Activated CD4-positive, alpha-beta T cell treated with anti-CD3 and anti-CD28 coated beads, Interleukin-2, amount 50 U/mL, for 16 hours (primary cell): Measurements from ENCODE around the gene CHPF.
A peak's percentile ranks its signal among the peaks of the same experiment; 100 is the strongest.

Experiments used
- DNase-seq: peaks from one replicate; pipeline ENCODE4 v3.0.0-alpha.2; 2020

The CHPF gene

DNA sequence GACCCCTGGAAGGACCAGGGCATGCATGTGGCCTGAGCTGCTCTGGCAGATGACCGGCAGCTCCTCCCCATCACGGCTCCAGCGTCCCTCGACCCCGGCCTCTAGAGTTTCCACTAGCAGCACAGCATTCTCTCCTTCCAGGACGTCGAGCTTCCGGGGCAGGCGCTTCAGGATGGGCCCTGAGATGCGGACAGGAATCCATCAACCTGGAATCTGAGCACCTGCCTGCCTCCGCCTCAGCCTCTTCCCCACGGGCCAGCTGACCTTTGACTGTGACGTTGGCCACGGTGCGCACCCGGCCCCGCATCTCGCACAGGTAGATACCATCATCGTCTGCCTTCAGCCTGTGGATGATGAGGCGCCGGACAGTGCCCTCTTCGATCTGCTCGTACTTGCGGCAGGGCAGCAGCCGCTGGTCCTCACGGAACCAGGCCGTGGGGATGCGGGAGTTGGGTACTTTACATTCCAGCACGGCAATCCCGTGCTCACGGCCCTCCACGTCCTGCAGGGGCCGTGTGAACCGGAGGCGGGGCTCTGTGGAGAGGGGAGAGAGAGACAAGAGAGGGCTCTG lies 24.3 kb upstream of the CHPF start:
- no peak for DNase-seq

DNA sequence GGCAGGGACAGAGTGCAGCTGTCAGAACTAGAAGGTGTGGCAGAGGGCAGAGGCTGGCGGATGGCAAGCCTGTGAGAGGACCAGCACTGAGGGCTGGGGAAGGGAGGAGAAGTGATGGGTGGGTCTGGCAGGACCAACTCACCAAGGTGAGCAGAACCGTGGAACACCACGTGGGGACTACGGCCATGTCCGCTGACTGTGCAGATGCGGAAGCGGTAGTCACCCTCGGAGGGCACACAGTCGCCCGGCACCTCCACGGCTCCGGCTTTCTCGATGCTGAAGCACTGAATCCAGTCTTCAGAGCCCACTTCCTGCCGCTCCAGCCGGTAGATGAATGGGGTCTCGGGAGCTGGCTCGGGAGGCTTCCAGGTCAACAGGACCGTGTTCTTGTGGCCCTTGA lies 23.5 kb upstream of the CHPF start:
- no peak for DNase-seq

DNA sequence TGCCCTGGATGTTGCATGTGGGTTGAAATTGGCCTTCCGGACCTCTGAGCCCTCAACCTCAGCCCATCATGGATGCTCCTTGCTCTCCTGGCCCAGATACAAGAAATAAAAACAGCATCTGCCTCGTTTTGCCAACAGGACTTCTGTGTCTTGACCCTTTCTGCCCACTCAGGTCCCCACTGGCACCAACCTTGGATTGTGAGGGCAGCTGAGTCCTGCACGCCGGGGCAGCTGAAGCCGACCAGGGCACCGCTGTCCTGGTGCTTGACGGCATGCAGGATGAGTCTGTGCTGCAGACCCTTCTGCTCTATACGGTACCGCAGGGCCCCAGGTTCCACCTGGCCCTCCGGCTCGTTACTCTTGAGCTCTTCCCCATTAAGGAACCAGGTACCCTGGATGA lies 23.0 kb upstream of the CHPF start:
- DNase-seq = no peak

DNA sequence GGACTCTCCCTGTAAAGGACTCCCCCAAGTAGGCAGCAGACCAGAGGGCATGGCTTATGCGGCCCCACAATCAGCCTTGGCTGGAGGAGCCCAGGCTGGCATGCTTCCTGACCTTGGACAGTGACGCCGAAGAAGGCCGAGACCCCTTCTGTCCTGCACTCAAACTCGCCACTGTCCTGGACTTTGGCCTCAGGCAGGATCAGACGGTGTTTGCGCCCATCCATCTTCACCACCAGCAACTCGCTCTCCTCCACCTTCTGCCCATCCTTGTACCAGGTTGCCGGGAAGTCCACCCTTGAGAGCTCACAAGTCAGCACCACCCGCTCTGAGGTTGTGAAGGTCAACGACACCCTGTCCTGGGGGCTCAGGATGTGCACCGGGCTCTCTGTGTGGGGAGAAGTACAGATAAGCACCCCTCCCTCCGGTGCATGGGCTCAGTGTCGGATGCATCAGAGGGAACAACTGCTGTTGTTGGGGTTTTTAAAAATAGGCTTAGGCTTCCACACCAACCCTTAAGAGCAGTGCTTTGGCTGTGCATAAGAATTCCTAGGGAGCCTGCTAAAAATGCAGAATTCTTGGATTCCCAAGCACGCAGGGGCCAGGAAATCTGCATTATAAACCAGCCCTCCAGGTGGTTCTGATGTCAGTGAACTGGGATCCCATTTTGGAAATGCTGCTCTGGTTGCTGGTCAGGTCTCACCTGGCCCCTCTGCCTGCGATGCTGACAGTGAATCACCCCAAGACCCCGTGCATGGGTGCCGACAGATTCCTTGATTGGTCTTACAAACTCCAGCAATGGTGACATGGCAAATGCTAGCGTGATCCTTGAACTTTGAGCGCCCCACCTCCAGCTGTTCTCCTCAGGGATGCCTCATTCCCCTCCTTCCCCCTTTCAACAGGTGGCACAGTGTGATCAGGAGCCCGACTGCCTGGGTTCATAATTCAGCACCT lies 21.8 kb upstream of the CHPF start:
- no peak for DNase-seq

DNA sequence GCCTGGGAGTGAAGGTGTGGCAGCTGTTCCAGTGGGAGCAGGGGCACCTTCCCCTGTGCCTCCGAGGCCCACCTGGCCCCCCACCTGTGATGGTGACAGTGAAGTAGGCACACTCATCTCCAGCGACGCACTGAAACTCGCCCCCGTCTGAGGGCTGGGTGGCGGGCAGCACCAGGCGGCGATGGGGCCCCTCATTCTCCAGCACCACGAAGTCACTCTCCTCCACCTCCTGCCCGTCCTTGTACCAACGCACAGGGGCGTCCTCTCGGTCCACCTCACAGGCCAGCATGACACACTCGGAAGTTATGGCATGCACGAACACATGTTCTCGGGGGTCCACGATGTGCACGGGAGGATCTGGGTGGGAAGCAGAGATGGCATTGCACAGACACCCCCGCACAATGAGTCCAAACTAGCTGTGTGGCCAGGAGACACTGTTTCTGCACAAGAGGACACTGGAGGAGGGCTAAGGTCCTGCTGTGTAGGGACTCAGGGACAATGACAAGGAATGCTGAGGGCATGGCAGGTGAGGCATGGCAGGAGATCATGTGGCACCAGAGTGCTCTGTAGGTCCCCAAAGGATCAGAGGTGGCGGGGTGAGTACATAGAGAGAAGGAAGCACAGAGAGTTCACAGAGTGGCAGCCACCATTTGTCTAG lies 19.8 kb upstream of the CHPF start:
- DNase-seq = no peak

DNA sequence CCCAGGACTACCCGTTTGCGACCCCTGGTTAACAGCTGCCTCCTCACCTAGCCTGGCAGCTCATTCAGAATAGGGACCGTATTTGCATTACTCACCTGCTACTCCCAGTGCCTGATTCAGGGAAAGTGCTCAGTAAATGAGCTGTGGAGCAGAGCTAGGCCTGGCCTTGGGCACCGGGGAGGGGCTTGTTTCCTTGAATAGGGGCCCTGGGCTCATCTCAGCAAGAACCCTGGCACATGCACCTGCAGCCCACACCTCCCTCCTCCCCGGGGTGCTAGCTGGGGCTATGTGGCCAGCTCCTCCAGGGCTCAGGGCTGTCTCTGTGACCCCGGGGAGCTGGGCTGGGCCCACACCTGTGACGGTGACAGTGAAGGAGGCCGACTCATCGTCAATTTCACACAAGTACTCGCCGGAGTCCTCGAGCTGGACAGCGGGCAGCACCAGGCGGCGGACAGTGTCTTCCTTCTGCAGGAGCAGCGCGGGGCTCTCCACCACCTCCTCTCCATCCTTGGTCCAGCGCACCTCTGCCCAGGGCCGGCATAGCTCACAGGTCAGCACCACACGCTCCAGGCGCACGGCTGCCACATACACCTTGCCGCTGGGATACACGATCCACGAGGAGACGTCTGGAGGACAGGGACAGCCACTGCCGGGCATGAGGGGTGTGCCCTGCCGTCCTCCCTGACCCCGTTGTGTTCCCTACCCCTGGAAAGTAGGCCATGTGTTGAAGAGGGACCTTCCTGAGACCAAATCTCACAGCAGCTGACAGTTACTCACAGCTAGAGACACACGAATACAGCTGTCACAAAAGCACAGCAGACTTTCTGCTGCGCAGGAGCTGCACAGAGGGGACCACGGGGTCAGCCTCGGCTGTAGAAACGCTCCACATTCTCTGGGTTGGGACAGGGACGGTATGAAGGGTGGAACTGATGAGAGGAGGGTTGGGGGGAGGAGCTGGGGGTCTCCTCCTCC lies 18.7 kb upstream of the CHPF start:
- no peak for DNase-seq

DNA sequence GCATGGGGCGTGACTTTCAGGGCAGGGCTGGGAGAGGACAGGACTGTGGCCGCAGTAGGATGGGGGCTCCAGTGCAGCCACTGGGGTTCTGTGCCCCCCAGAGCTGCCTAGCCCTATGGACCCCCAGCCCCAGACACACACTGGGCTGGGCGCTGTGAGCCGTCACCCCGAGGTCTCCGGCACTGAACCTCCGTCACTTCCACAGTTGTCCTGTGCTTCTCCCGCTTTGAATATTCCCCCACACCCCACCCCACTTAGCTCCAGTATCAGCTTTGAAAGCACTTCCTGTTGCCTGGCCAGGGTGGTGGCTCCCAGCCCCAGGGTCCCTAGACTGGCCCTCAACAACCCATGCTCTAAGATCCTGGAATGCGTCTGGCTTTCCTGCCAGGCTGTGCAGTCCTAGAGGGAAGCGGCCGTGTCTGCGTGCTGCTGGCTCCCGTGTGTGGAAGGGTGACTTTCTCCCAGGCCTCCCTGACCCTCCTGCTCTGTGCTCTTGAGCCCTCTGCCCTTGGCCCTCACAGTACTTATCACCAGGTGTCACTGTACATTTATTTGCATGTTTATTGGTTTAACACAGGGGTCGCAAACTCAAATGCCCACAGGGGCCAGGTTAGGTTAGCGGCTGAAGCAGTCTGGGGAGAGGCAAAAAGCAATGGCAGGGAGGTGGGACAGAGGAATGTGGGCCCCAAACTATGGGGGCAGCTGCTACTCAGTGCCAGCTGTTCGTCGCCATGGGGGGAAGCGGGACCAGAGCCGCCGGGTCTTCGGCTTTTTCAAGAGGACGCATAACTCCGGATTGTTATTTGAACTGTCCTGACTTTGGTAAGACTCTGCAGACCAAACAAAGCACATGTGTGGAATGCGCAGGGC lies 17.8 kb upstream of the CHPF start:
- DNase-seq = no peak

DNA sequence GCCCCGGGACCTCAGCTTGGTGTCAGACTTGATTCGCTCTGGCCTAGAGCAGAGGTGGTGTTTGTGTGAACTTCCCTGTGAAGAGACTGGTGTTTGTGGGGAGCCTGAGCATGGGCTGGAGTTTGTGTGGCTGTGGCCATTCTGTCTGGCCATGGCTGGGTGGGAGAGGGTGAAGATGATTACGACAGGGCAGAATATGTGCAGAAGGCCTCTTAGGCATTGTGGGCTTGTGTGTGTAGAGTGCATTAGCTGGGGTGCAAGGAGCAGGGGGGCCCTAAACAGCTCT lies 17.2 kb upstream of the CHPF start:
- DNase-seq = no peak

DNA sequence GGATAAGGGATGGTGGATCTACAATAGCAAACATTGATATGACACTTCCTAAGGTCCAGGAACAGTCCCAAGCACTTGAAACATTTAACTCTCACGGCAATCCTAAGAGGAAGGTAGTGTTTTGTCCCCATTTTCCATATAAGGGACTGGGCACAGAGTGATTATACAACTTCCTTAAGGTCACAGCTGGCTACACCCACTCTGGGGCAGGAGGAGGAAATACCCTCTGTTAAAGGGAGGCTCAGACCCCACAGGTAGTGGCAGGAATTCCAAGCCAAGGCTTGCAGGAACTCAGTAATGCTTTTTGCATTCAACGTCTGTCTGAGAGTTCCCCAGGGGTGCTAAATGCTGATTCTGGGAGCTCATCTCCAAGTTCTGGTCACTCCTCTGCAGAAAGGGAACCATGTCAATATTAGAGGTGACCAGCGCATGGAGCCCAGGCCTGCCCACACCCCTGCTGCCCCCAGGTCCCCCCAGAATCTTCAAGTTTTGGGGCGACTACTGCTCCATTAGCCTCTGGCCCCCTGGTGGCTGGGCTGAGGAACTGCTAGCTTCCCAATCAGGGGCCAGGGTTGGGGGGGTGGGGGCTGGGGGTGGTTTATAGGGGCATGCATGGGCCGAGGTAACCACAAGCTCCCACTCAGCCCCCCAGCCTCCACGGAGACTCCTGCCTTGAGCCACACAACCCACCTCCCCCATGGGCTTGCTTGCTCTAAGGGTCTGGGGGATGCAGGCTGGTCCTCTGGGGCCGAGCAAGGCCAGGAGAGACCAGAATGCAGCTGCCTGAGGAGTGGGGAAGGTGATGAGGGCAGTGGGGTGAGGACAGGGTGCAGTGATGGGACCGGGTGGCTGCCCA lies 16.7 kb upstream of the CHPF start:
- DNase-seq = no peak

DNA sequence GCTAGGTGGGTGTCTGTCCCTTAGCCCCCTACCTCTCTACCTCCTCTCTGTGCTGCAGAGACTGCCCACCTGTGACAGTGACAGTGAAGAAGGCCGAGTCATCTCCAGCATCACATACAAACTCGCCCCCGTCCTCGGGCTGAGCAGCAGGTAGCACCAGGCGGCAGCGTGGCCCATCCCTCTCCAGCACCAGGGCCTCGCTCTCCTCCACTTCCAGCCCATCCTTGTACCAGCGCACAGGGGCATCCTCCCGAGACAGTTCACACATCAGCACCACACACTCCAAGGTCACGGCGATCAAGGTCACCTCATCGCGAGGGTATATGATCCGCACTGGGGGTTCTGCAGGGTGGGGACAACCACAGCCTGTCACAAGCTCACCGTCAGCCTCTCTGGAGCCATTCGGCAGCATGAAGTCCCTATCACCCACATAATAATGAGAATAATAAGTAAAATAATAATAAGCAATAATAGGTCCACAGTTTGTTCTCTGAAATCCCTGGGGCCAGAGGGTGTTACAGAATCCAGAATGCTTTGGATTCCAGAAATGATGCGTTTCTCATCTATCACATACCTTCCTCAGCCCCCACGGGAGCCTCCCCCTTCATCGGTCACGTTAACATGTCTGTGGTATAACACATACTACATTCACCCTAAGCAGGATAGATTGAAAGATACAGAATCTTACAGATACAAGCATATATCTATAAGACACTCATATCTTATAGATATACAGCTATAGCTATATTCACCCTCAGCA lies 15.7 kb upstream of the CHPF start:
- DNase-seq = no peak

DNA sequence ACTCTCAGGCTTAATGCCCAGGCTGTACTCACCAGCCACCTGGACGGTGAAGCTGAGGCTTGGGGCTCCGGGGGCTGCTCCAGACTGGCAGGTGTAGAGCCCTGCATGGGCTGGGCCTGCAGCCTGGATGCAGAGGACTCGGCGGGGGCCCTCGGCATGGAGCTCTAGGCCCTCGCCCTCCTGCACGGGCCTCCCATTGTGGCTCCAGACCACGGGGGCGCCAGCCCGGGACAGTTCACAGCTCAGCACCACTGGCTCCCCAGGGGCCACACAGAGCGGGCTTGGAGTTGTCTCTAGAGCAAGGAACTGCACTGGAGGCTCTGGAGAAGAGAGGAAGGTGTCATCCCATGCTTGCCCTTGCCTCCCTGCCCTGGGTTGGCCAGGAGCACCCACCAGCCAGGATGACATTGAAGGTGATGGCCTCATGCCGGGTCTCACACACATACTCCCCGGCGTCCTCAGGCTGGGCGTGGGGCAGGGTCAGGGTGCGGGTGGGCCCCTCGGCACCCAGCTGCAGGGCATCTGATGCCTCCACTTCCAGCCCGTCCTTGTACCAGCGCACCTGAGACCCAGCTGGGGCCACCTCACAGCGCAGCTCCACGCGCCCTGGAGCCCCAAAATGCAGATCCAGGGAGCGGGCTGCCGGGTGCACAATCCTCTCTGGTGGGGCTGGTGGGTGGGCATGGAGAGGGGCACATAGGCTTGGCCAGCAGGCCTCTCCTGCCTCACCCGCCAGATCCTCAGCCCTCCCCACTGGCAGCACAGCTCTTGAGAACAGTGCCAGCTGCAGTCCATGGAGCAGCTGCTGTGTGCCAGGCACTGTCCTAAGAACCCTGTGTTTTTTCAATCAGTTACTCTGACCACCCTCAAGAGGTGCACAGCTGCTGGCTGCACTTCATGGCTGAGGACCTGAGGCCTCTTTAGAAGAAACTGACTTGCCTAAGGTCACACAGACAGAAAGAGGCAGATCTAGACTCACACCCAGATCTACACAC lies 14.5 kb upstream of the CHPF start:
- no peak for DNase-seq

DNA sequence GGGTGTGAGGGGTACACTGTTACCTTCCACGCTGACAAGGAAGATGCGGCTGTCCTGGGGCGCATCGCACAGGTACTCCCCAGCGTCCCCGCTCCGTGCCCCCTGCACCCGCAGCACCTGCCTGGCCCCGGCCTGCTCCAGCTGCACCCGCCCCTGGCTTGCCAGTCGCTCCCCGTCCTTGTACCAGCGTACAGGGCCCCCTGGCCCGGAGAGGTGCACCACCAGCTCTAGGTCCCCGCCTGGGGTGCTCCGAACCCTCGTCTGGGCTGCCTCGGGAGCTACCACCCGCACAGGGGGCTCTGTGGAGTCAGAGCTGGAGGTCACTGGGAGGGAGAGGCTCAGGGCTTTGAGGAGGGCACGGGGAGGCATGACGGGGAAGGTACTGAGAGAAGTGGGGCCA lies 13.7 kb upstream of the CHPF start:
- no peak for DNase-seq

DNA sequence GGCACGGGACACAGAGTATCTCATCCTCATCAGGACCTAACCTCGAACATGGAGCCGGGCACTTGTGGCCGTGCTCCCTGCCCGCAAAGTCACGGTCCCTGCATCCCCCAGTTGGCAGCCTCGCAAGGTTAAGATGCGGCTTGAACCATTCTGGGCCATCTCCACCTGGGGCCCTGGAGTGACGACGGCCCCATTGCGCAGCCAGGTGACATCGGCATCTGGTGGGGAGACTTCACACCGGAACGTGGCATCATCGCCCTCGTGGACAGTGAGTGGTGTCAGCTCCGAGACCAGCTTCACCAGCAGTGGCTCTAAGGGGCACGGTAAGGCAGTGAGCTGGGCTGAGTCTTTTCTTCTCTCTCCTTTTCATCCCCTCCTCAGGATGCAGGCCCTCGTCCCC lies 12.8 kb upstream of the CHPF start:
- no peak for DNase-seq

DNA sequence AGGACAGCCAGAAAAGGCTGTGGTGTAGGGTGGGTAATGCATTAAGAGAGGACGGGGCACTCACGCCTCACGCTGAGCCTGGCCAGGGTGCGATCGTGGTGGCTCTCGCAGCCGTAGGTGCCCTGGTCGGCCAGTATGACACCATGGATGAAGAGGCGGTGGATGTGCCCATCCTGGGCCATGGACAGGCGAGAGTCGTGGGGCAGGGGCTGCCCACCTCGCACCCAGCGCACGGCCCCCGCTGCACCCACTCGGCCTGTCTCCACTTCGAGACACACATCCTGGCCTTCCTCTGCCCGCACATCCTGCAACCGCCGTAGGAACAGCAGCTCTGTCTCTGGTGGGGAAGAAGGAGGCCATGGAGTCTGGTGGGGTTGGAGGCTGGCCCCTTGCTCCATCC lies 12.3 kb upstream of the CHPF start:
- DNase-seq = no peak

DNA sequence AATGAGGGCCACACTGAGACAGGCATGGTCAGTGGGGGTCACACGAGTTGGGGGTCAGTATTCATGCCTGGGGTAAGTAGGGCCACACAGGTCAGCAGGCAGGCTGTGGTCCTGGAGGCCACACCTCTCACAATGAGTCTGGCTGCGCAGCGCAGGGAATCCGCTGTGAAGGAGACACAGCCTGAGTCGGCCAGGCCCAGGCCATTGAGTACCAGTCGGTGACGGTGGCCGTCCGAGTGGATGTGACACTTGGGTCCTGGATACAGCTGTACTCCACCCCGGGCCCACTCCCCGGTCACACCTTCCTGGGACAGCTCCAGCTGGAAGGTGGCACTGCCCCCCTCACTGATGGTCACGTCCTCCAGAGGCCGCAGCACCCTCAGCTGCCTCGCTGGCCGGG lies 10.7 kb upstream of the CHPF start:
- no peak for DNase-seq

DNA sequence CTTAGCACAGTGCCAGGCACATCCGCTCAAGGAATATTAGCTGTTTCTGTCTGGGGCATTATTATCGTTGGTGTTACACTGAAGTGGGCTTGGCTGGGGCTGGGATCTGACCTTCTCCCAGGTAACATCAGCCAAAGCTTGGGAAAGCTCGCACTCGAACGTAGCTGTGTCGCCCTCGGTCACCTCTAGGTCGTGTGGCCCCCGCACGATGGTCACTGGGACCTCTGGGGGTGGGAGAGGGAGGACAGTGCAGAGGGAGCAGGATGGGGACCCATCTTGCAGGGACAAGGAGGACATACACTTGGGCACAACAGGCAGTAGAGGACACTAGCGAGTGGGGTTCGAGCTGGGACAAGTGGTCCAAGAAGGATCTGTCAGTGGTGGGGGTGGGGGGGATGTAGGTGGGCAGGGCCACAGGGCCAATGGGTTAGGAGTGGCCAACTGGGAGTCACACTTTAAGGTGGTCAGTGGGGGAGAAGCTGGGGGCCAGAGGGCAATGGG lies 9.9 kb upstream of the CHPF start:
- DNase-seq = no peak

DNA sequence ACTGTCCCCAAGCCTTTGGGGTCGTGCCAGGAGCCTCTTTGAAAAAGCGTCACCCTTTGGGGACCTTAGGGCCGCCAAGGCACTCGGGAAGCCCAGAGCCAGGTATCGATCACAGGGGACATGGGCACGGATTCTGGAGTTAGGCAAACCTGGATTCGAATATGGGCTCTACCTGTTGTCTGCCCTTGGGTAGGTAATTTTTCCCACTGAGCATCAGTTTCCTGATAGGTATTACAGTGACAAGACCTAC lies 9.5 kb upstream of the CHPF start:
- no peak for DNase-seq

DNA sequence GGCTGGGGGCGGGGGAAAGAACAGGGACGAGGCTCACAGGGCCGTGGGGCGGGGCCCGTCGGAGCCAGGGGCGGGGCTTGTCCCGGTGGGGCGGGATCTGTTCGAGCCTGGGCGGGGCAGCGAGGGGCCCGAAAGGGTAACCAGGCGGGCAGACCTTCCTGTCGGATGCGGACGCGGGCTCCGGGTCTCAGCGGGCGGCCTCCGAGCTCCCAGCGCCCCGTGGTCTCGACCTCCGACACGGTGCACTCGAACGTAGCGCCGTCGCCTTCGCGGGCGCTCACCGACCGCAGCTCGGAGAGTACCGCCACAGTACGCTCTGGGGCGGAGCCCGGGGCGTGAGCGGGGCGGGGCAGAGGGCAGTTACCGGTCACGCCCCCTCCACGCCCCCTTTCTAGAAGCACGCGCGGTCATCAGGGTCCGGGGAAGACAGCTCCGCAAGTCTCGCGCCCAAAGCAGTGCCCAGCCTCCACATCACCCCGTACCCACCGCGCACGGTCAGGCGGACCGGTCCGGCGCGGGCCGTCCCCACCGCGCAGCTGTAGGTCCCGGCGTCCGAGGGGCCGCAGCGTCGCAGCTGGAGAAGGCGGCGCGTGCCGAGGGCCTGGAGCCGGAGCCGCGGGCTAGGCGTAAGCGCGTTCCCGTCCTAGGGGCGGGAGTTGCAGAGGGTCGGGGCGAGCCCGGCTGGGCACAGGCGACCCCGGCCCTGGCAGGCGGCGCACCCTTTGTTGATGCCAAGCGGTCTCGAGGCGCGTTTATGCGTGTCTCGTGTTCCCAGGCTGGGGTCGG lies 9.0 kb upstream of the CHPF start:
- DNase-seq = peak; percentile 73
